SK-N-MC (cell line): ENCODE results near the gene SH2D5.

Source experiments
- EZH2 ChIP-seq: fragments of 200-600 bp; sonication (generic); IDR thresholded peaks from one replicate; pipeline ENCODE4 v1.6.1; 2017; ENCODE audit warnings: antibody characterized with exemption
- FOXP2 ChIP-seq: optimal IDR thresholded peaks from 2 replicates; pipeline ENCODE3; 2011; ENCODE audit warnings: mild to moderate bottlenecking, moderate library complexity; ENCODE audit not compliant: insufficient read depth; ENCODE audit errors: extremely low read length, control extremely low read depth
- POLR2AphosphoS5 ChIP-seq: IDR thresholded peaks from 2 replicates; pipeline ENCODE4 v1.6.1; 2012; ENCODE audit warnings: mild to moderate bottlenecking, low read depth, low read length, borderline replicate concordance

DNA sequence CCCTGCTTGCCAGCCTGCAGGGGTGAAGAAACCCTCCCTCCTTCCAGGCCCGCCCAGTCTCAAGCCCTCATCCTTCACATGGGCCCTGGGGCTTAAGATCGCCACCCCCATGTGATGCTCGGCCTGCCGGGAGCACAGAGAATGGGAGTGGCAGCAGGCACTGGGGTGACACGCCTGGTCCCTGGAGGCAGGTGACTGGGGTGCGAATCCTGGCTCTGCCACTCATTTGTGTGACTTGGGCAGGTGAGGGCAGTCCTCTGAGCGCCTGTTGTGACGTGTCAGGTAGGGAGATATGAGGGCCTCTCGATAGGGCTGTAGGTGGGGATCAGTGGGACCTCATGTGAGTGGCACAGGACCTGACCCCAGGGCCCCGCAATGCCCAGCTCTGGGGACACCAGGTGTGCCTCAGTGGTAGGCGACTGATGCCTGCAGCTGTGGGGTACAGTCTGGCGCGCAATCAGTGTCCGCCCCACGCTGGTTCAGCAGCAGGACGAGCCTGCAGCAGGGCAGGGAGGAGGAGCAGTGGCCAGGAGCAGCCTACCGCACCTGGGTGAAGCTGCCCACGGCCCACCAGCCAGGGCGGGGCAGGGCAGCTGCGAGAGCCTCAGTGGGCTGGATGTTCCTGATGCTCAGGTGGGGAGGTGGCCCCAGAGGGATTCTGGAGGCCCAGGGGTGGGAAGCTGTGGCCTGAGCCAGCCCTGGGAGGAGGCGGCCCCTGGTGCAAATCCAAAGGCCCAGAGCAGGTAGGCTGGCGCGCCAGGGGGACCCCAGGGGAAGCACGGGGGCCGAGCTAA is 6.2 kb downstream of the SH2D5 start:
- TF ChIP-seq EZH2 (no peak), POLR2AphosphoS5 (no peak), FOXP2 (no peak)
